A673 (cell line): Measurements from ENCODE around the gene MINK1.

Source experiments
- CTCF ChIP-seq: fragments of 300-800, 200-600 bp; sonication (generic); conservative IDR thresholded peaks from 2 replicates; pipeline ENCODE4 v1.5.1; 2017; ENCODE audit warnings: low read depth, mild to moderate bottlenecking, antibody characterized with exemption, low read length, moderate library complexity, mixed read lengths
- EZH2 ChIP-seq: fragments of 200-600 bp; sonication (generic); IDR thresholded peaks from 2 replicates; pipeline ENCODE4 v1.6.1; 2017; ENCODE audit warnings: borderline replicate concordance, low read depth, mild to moderate bottlenecking, mixed read lengths, antibody characterized with exemption, low read length; ENCODE audit not compliant: poor library complexity, severe bottlenecking

- no peak for TF ChIP-seq CTCF
- TF ChIP-seq EZH2 = no peak
Measured at GRCh38 chr17:4839965-4840892, 7.1 kb downstream of the MINK1 start.
